K562 (cell line): ENCODE measurements around the gene PHACTR2. TPM values are rescaled to one million over a fixed set of nuclear protein-coding genes. Genes with fewer than 3 reads are reported as not detected.

Experiments used
- ARID3A ChIP-seq: IDR thresholded peaks from 2 replicates; pipeline ENCODE4 v1.6.1; 2012; ENCODE audit warnings: low read depth, low read length, improper control_type of control experiment, borderline replicate concordance
- ASH1L ChIP-seq: fragments of 450-650 bp; IDR thresholded peaks from 2 replicates; pipeline ENCODE4 v1.6.1; 2018; ENCODE audit warnings: borderline replicate concordance, mild to moderate bottlenecking, low read depth; ENCODE audit not compliant: partially characterized antibody
- ATF7 ChIP-seq: fragments of 450-650 bp; IDR thresholded peaks from 2 replicates; pipeline ENCODE4 v1.7.1; 2014; ENCODE audit warnings: mild to moderate bottlenecking, moderate library complexity
- BDP1 ChIP-seq: IDR thresholded peaks from 3 replicates; pipeline ENCODE4 v1.6.1; 2011; ENCODE audit not compliant: insufficient read length, insufficient read depth
- CC2D1A ChIP-seq: fragments of 450-650 bp; IDR thresholded peaks from 2 replicates; pipeline ENCODE4 v1.6.1; 2017; ENCODE audit warnings: mild to moderate bottlenecking
- DACH1 ChIP-seq: fragments of 450-650 bp; IDR thresholded peaks from 2 replicates; pipeline ENCODE4 v1.6.1; 2018; ENCODE audit not compliant: partially characterized antibody
- ELF1 ChIP-seq: fragments of 200-800 bp; sonication (Bioruptor generic); IDR thresholded peaks from 2 replicates; pipeline ENCODE4 v1.6.1; 2016; ENCODE audit warnings: missing genetic modification characterization, missing compliant biosample characterization
- KLF1 ChIP-seq: fragments of 450-650 bp; IDR thresholded peaks from 2 replicates; pipeline ENCODE4 v1.6.1; 2016; ENCODE audit warnings: missing genetic modification characterization, missing compliant biosample characterization
- MTA3 ChIP-seq: fragments of 450-650 bp; formaldehyde crosslinking; IDR thresholded peaks from 2 replicates; pipeline ENCODE4 v1.6.1; 2017; ENCODE audit warnings: mild to moderate bottlenecking, borderline replicate concordance
- PHF8 ChIP-seq: fragments of 200-600 bp; sonication (generic); IDR thresholded peaks from 2 replicates; pipeline ENCODE4 v1.6.1; 2012; ENCODE audit warnings: mixed run types, mild to moderate bottlenecking, inconsistent platforms, low read length, moderate library complexity, borderline replicate concordance
- RFX7 ChIP-seq: fragments of 250-450 bp; sonication (Bioruptor Pico); IDR thresholded peaks from 2 replicates; pipeline ENCODE4 v1.5.1; 2021; ENCODE audit warnings: mild to moderate bottlenecking
- SIN3A ChIP-seq, 2 experiments: fragments of 150-350 bp in 1 of 2; IDR thresholded peaks; 2 replicates each; pipeline ENCODE4 v1.6.1; 2011 to 2016; ENCODE audit warnings: borderline replicate concordance in 2 of 2, low read depth in 2 of 2, low read length in 2 of 2, mild to moderate bottlenecking in 2 of 2, moderate library complexity in 2 of 2; ENCODE audit not compliant: control insufficient read depth in 1 of 2
- SMAD1 ChIP-seq: fragments of 150-350 bp; IDR thresholded peaks from 2 replicates; pipeline ENCODE4 v1.6.1; 2014; ENCODE audit warnings: low read length, low read depth; ENCODE audit not compliant: partially characterized antibody
- SMARCC2 ChIP-seq: fragments of 450-650 bp; IDR thresholded peaks from 2 replicates; pipeline ENCODE4 v1.6.1; 2017; ENCODE audit warnings: antibody characterized with exemption, moderate library complexity, mild to moderate bottlenecking, low read depth
- SMC3 ChIP-seq: conservative IDR thresholded peaks from 2 replicates; pipeline ENCODE4 v1.6.1; 2011; ENCODE audit warnings: low read depth, low read length, improper control_type of control experiment; ENCODE audit not compliant: insufficient read depth
- SRSF1 ChIP-seq: fragments of 200-400 bp; formaldehyde crosslinking; IDR thresholded peaks from 2 replicates; pipeline ENCODE4 v1.6.1; 2017; ENCODE audit warnings: mild to moderate bottlenecking, low read depth, low read length, moderate library complexity
- USF1 ChIP-seq: sonication (generic); formaldehyde crosslinking; IDR thresholded peaks from 2 replicates; pipeline ENCODE4 v1.9.0; 2022; ENCODE audit warnings: mild to moderate bottlenecking, missing genetic modification reagents
- ZBTB49 ChIP-seq: sonication (generic); formaldehyde crosslinking; IDR thresholded peaks from 2 replicates; pipeline ENCODE4 v1.8.0; 2022; ENCODE audit warnings: missing genetic modification reagents, mild to moderate bottlenecking, borderline replicate concordance
- ZHX1 ChIP-seq: fragments of 150-350 bp; conservative IDR thresholded peaks from 2 replicates; pipeline ENCODE4 v1.6.1; 2014; ENCODE audit warnings: low read length
- polyA plus RNA-seq, 8 experiments: library from polyadenylated mRNA; depleted of rRNA in 4 of 8; stranded (reverse) in 5 of 8; unstranded in 3 of 8; fragments of >200 nt; fragmentation: Nextera tagmentation in 2 of 8; fragmentation: Illumina TruSeq in 1 of 8; extraction: Ambion mirVana in 2 of 8; extraction: Trizol in 1 of 8; gene quantifications; 2 replicates each; pipeline versions ENCODE4 v1.2.1 to v1.2.3, GENCODE V29; 2011 to 2014; ENCODE audit warnings: inconsistent platforms in 1 of 8, missing spikeins in 1 of 8
- total RNA-seq, 7 experiments: library from RNA; depleted of rRNA in 6 of 7; stranded (reverse); fragments of >200 nt in 6 of 7; fragmentation: Illumina TruSeq in 2 of 7; extraction: Trizol in 2 of 7; gene quantifications; 2 replicates each; pipeline versions ENCODE4 v1.2.1 to v1.2.3, GENCODE V29; 2011 to 2021; ENCODE audit warnings: low replicate concordance in 1 of 7

The PHACTR2 gene
- total and polyA plus RNA-seq, 9 of the 15 experiments (the other 6 are each of a cell fraction or from before 2014, with no cell fraction given), result 5.3 to 52.5 (median 22.9) TPM

GRCh38 chr6:143842902-143843676 lies 165.3 kb downstream of the PHACTR2 start, which contains the start of gene LTV1 (continued):
- TF ChIP-seq ZBTB49 (CRISPR knock-in tag) (peak; percentile 97; the same call in 1 of the 2 replicates), SMARCC2 (no peak), SRSF1 (no peak), SMAD1 (peak; percentile 76), ELF1 (tag) (peak; percentile 88), SMC3 (0 out of 2 replicates have a peak, but pooled peaks have one; percentile 3), USF1 (CRISPR knock-in tag) (peak; percentile 84), PHF8 (peak; percentile 99), MTA3 (peak; percentile 92), RFX7 (no peak), ARID3A (no peak), BDP1 (no peak), ZHX1 (no peak; the same call in 1 of the 2 replicates), SIN3A (IDR thresholded peaks at IDR 0.05; ENCODE audit: borderline replicate concordance in 2 of 2, control insufficient read depth in 1 of 2, low read depth in 2 of 2, low read length in 2 of 2) (peak; percentile 96 to 98), ASH1L (no peak), CC2D1A (peak; percentile 91), ATF7 (peak; percentile 98), DACH1 (peak; percentile 30), KLF1 (tag) (peak; percentile 35; the same call in 1 of the 2 replicates)
